Gastrocnemius medialis (tissue), 4 donors: ENCODE measurements around the gene SPEG. TPM values are rescaled to one million over a fixed set of nuclear protein-coding genes. Genes with fewer than 3 reads are reported as not detected.

Source experiments
- ATAC-seq, 2 donors: fragments of 150-250 bp; one replicate each; pipeline ENCODE4 v1.9.1; 2016
- DNase-seq, 2 donors: peaks; one replicate each; pipeline ENCODE4 v3.0.0-alpha.2; 2019
- H3K27ac ChIP-seq, 4 donors: fragments of 200-600 bp; sonication (generic); 1 replicate in 1 of 4; 2 replicates in 3 of 4; pipeline ENCODE4 v1.5.1; 2016 to 2018; ENCODE audit warnings: mild to moderate bottlenecking in 2 of 4, moderate library complexity in 1 of 4
- H3K27me3 ChIP-seq, 3 donors: fragments of 200-600 bp; sonication (generic) in 2 of 3; 1 replicate in 1 of 3; 2 replicates in 2 of 3; pipeline versions ENCODE4 v1.5.1 to v1.6.0; 2016 to 2019; ENCODE audit warnings: mild to moderate bottlenecking in 1 of 3, moderate library complexity in 1 of 3
- H3K36me3 ChIP-seq, 2 donors: fragments of 200-600 bp; sonication (generic) in 1 of 2; one replicate each; pipeline ENCODE4 v1.5.1; 2017 to 2018
- H3K4me1 ChIP-seq, 2 donors: fragments of 200-600 bp; sonication (generic) in 1 of 2; one replicate each; pipeline ENCODE4 v1.5.1; 2016 to 2017; ENCODE audit warnings: mild to moderate bottlenecking in 2 of 2
- H3K4me3 ChIP-seq, 4 donors: fragments of 200-600 bp; sonication (generic) in 3 of 4; 1 replicate in 1 of 4; 2 replicates in 3 of 4; pipeline ENCODE4 v1.5.1; 2016 to 2019; ENCODE audit warnings: mild to moderate bottlenecking in 2 of 4
- H3K9me3 ChIP-seq, 3 donors: fragments of 200-600 bp; sonication (generic) in 2 of 3; 1 replicate in 1 of 3; 2 replicates in 2 of 3; pipeline ENCODE4 v1.5.1; 2016 to 2019
- CTCF ChIP-seq, 5 experiments: fragments of 450-650 bp in 3 of 5; fragments of 200-600 bp in 2 of 5; sonication (generic) in 2 of 5; IDR thresholded peaks in 4 of 5; conservative IDR thresholded peaks in 1 of 5; 1 replicate in 4 of 5; 2 replicates in 1 of 5; pipeline ENCODE4 v1.5.1; 2016 to 2019; ENCODE audit warnings: antibody characterized with exemption in 5 of 5, mild to moderate bottlenecking in 3 of 5, moderate library complexity in 3 of 5
- POLR2A ChIP-seq, 2 donors: fragments of 450-650 bp; IDR thresholded peaks; one replicate each; pipeline ENCODE4 v1.6.1; 2017; ENCODE audit warnings: antibody characterized with exemption in 2 of 2, mild to moderate bottlenecking in 2 of 2, moderate library complexity in 2 of 2
- in situ Hi-C, 4 donors: fragments of 200-750 bp; cut with MboI; loops; one replicate each; pipeline versions ENCODE4 v1.15.0 to v1.8.0; 2017; ENCODE audit warnings: low sequenced_read_pairs in 4 of 4
- intact Hi-C: fragments of 100-400 bp; cut with DNase I; formaldehyde crosslinking; loops from one replicate; pipeline ENCODE4 v1.15.1; 2023; ENCODE audit warnings: low total_unique reads
- total RNA-seq, 4 donors: library from RNA; depleted of rRNA; stranded (reverse); fragments of >200 nt; gene quantifications; one replicate each; pipeline versions ENCODE4 v1.1.0 to v1.2.3, GENCODE V29; 2016

Gene SPEG
- total RNA-seq, 4 donors from 2014 or later: 104 to 387 (median 222) TPM

- H3K36me3 ChIP-seq: no peaks in the 10 kb centered on the region
These were observed 7.8 kb downstream of the SPEG start for GRCh38 chr2:219442256-219443015.

DNA sequence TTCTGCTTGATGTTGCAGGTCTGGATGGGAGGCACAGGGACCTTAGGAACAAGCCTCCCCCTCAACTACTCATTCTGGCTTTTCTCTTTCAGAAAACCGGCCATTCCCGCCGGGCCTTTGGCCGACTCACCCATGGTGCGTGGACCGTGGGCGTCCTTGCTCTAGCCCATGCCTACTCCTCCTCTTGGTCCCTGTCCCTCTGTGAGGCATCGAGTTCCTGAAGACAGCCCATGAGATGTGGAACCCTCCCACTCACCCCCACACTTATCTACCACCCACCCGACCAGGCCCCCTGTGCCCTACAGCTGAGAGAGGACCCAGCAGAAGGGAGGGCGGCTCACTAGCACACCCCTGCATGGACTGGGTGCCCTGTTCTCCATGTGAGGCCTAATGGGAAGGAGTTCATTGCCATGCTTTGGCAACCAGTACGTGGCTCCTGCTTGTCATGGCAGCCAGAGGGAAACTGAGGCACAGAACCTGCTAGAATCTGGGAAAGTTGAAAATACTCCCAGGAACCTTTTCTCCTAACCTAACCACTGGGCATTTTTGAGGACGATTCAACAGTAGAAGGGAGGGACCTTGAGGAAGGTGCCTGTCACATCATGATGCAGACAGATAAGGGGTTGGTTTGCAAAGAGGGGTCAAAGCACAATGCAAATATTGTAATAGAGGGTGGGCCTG is 8.5 kb downstream of the SPEG start:
- no peaks in the 10 kb centered on the region for H3K36me3 ChIP-seq
- peak overlapping the region in 1 of 4 donors; percentile 69 for H3K4me3 ChIP-seq
- no peaks in the 10 kb centered on the region for H3K9me3 ChIP-seq
- no peaks in the 10 kb centered on the region for H3K27me3 ChIP-seq
- peak overlapping the region; percentile 95 to 100 (median 98) for H3K27ac ChIP-seq
- intact Hi-C loops: no loop called here
- peaks cover 40 to 57% of the 10 kb centered on the region in 2 donors for H3K4me1 ChIP-seq
- no peak for DNase-seq
- no peak for TF ChIP-seq POLR2A (IDR thresholded peaks at IDR 0.05)
- no peak for TF ChIP-seq CTCF (IDR thresholded peaks at IDR 0.05 in 4 of 5, conservative IDR thresholded peaks at IDR 0.05 in 1 of 5)
- ATAC-seq: no peak
- in situ Hi-C loops: no loop called here

More at GRCh38 chr2:219442256-219443015, 7.8 kb downstream of the SPEG start:
- H3K27me3 ChIP-seq: no peaks in the 10 kb centered on the region
- no peak for ATAC-seq
- TF ChIP-seq POLR2A (IDR thresholded peaks at IDR 0.05) (no peak), CTCF (IDR thresholded peaks at IDR 0.05 in 4 of 5, conservative IDR thresholded peaks at IDR 0.05 in 1 of 5) (no peak)
- DNase-seq: no peak
- intact Hi-C loops: no loop called here
- peak overlapping the region; percentile 95 to 100 (median 98) for H3K27ac ChIP-seq
- H3K4me3 ChIP-seq: peak overlapping the region; percentile 49 to 69 (median 50)
- H3K4me1 ChIP-seq: peaks cover 46 to 62% of the 10 kb centered on the region in 2 donors
- in situ Hi-C loops: no loop called here
- H3K9me3 ChIP-seq: no peaks in the 10 kb centered on the region

- in situ Hi-C loops: no loop called here
- H3K36me3 ChIP-seq: no peaks in the 10 kb centered on the region
- H3K4me3 ChIP-seq: no peak overlapping the region
- TF ChIP-seq POLR2A (IDR thresholded peaks at IDR 0.05) (no peak), CTCF (IDR thresholded peaks at IDR 0.05 in 4 of 5, conservative IDR thresholded peaks at IDR 0.05 in 1 of 5) (no peak)
- DNase-seq (no peak), ATAC-seq (no peak)
- H3K9me3 ChIP-seq: no peaks in the 10 kb centered on the region
- peak overlapping the region; percentile 95 to 100 (median 98) for H3K27ac ChIP-seq
- intact Hi-C loops: no loop called here
- H3K27me3 ChIP-seq: no peaks in the 10 kb centered on the region
- H3K4me1 ChIP-seq: peaks cover 35 to 52% of the 10 kb centered on the region in 2 donors
These were observed 9.0 kb downstream of the SPEG start for GRCh38 chr2:219443697-219444023.

DNA sequence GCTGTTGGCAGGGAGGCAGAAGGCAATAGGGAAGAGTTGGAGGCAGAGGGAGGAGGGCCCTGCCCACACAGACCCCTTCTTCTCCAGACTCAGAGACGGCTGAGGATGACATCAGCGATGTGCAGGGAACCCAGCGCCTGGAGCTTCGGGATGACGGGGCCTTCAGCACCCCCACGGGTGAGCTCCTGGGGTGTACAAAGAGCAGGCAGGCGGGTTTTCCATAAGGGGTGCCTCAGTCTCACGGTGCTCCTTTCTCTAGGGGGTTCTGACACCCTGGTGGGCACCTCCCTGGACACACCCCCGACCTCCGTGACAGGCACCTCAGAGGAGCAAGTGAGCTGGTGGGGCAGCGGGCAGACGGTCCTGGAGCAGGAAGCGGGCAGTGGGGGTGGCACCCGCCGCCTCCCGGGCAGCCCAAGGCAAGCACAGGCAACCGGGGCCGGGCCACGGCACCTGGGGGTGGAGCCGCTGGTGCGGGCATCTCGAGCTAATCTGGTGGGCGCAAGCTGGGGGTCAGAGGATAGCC is 10.0 kb downstream of the SPEG start:
- no peak for ATAC-seq
- Histone ChIP-seq H3K27ac (peak overlapping the region; percentile 95 to 100 (median 98)), H3K9me3 (no peaks in the 10 kb centered on the region), H3K4me1 (peaks cover 25 to 44% of the 10 kb centered on the region in 2 donors), H3K36me3 (peaks cover 0 to 5% of the 10 kb centered on the region in 2 donors), H3K4me3 (no peak overlapping the region), H3K27me3 (no peaks in the 10 kb centered on the region)
- DNase-seq: no peak
- TF ChIP-seq CTCF (IDR thresholded peaks at IDR 0.05 in 4 of 5, conservative IDR thresholded peaks at IDR 0.05 in 1 of 5): no peak
- TF ChIP-seq POLR2A (IDR thresholded peaks at IDR 0.05): no peak
- in situ Hi-C loops (no loop called here), intact Hi-C loops (no loop called here)
